ENCODE data around the gene FAM170B. TPM values are rescaled to one million over a fixed set of nuclear protein-coding genes. Genes with fewer than 3 reads are reported as not detected.

Gene FAM170B
- total RNA-seq, 1 experiment from 2014 or later = not detected

DNA sequence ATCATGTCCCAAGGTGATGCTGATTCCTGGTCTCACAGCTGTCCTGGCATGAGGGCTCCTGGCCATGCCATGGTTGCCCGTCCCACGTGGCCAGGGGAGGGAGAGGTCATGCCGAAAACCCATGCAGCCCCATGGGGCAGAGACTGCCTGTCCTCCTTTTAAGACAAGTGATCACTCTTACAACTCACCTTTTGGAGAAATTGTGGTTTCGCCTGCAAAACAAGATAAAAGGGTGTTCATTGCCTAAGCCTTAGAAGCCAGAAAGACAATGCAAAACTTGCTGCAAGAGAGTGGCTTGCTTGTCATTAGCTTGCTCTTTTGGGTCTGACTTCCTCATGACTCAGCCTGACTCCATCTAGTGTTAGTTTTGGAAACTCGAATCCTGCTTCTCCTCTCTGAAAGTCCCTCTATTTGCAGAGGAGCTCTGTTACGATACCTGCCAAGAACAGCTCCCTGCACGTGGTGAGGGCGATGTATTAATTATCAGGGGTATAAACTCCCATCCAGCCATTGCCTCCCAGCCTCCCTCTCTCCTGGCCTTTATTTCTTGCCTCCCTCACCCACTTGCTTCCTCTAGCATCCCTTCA lies 27.7 kb upstream of the FAM170B start:
- no peak for TF ChIP-seq TCF7L2 (IDR thresholded peaks at IDR 0.05; ENCODE audit: low read depth, low read length)
- TF ChIP-seq, protein P1, sequence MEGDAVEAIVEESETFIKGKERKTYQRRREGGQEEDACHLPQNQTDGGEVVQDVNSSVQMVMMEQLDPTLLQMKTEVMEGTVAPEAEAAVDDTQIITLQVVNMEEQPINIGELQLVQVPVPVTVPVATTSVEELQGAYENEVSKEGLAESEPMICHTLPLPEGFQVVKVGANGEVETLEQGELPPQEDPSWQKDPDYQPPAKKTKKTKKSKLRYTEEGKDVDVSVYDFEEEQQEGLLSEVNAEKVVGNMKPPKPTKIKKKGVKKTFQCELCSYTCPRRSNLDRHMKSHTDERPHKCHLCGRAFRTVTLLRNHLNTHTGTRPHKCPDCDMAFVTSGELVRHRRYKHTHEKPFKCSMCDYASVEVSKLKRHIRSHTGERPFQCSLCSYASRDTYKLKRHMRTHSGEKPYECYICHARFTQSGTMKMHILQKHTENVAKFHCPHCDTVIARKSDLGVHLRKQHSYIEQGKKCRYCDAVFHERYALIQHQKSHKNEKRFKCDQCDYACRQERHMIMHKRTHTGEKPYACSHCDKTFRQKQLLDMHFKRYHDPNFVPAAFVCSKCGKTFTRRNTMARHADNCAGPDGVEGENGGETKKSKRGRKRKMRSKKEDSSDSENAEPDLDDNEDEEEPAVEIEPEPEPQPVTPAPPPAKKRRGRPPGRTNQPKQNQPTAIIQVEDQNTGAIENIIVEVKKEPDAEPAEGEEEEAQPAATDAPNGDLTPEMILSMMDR (IDR thresholded peaks at IDR 0.05) = peak; percentile 41; the same call in 1 of the 2 replicates
- TF ChIP-seq, protein P2, sequence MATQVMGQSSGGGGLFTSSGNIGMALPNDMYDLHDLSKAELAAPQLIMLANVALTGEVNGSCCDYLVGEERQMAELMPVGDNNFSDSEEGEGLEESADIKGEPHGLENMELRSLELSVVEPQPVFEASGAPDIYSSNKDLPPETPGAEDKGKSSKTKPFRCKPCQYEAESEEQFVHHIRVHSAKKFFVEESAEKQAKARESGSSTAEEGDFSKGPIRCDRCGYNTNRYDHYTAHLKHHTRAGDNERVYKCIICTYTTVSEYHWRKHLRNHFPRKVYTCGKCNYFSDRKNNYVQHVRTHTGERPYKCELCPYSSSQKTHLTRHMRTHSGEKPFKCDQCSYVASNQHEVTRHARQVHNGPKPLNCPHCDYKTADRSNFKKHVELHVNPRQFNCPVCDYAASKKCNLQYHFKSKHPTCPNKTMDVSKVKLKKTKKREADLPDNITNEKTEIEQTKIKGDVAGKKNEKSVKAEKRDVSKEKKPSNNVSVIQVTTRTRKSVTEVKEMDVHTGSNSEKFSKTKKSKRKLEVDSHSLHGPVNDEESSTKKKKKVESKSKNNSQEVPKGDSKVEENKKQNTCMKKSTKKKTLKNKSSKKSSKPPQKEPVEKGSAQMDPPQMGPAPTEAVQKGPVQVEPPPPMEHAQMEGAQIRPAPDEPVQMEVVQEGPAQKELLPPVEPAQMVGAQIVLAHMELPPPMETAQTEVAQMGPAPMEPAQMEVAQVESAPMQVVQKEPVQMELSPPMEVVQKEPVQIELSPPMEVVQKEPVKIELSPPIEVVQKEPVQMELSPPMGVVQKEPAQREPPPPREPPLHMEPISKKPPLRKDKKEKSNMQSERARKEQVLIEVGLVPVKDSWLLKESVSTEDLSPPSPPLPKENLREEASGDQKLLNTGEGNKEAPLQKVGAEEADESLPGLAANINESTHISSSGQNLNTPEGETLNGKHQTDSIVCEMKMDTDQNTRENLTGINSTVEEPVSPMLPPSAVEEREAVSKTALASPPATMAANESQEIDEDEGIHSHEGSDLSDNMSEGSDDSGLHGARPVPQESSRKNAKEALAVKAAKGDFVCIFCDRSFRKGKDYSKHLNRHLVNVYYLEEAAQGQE (IDR thresholded peaks at IDR 0.05; ENCODE audit: insufficient read depth in 1 of 2, low read depth in 2 of 2, low read length in 1 of 2) = no peak
- CTCF ChIA-PET = interaction anchor here (0.7 to 1.7 kb wide), 2 partner anchors 48 to 503 kb away, joined by 3 to 6 read pairs; no protein-coding TSS in a partner anchor
- no peak for DNase-seq (ENCODE audit: low read depth, low spot score)
- in situ Hi-C loops (cut with HindIII; ENCODE audit: low pct_unique_long_range_greater_than_20kb, low sequenced_read_pairs) = no loop called here
- H3K27me3 ChIP-seq (ENCODE audit: control insufficient read depth, insufficient read depth, low read length) = peaks cover 6% of the 10 kb centered on the region
- intact Hi-C loops (cut with micrococcal nuclease; ENCODE audit: unreplicated experiment) = loop anchor here (5.0 kb wide), 2 partner anchors 179 to 504 kb away; no protein-coding TSS in a partner anchor
- POLR2A ChIA-PET = no interaction called here
- no peak; the same call in 1 of the 2 replicates for ATAC-seq
- no TSS peak for BruUV-seq (replicated peaks)
- H3K36me3 ChIP-seq (ENCODE audit: control insufficient read depth, insufficient read depth, low read length) = no peaks in the 10 kb centered on the region
- H3K4me1 ChIP-seq (ENCODE audit: control insufficient read depth, insufficient read depth, low read length) = no peaks in the 10 kb centered on the region
- H3K4me3 ChIP-seq (ENCODE audit: low read depth in 2 of 2, low read length in 2 of 2) = no peak overlapping the region
- no peaks in the 10 kb centered on the region for H3K9me3 ChIP-seq (ENCODE audit: control insufficient read depth, insufficient read depth, low read depth, low read length)
- no peak overlapping the region for H3K27ac ChIP-seq (ENCODE audit: low read length)

DNA sequence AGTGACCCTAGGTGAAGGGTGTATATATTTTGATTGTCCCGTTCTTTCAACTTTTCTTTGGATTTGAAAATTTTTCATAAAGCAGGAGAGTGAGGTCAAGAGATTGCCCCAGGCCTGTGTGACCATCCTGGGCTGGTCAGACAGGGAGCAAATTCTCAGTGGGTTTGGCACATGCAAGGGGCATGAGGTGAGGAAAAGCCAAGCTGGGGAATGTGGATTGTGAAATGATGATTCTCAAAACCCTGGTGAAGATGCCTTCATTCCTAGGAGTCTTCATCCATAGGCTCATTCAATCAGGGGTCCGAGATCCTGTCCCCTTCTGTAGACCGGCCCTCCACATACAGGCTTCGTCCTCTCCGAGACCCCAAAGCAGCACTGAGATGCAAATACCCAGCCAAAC lies 27.0 kb upstream of the FAM170B start:
- H3K9me3 ChIP-seq (ENCODE audit: control insufficient read depth, insufficient read depth, low read depth, low read length) = no peaks in the 10 kb centered on the region
- no peak overlapping the region for H3K4me3 ChIP-seq (ENCODE audit: low read depth in 2 of 2, low read length in 2 of 2)
- intact Hi-C loops (cut with micrococcal nuclease; ENCODE audit: unreplicated experiment) (loop anchor here (5.0 kb wide), 2 partner anchors 179 to 504 kb away; no protein-coding TSS in a partner anchor), in situ Hi-C loops (cut with HindIII; ENCODE audit: low pct_unique_long_range_greater_than_20kb, low sequenced_read_pairs) (no loop called here)
- no TSS peak for BruUV-seq (replicated peaks)
- ChIA-PET POLR2A (no interaction called here), CTCF (interaction anchor here (0.7 to 1.7 kb wide), 2 partner anchors 47 to 503 kb away, joined by 3 to 6 read pairs; no protein-coding TSS in a partner anchor)
- H3K36me3 ChIP-seq (ENCODE audit: control insufficient read depth, insufficient read depth, low read length) = no peaks in the 10 kb centered on the region
- TF ChIP-seq, protein P2 (IDR thresholded peaks at IDR 0.05; ENCODE audit: insufficient read depth in 1 of 2, low read depth in 2 of 2, low read length in 1 of 2) = no peak
- H3K27me3 ChIP-seq (ENCODE audit: control insufficient read depth, insufficient read depth, low read length) = peaks cover 9% of the 10 kb centered on the region
- ATAC-seq (no peak), DNase-seq (ENCODE audit: low read depth, low spot score) (no peak)
- no peaks in the 10 kb centered on the region for H3K4me1 ChIP-seq (ENCODE audit: control insufficient read depth, insufficient read depth, low read length)
- H3K27ac ChIP-seq (ENCODE audit: low read length) = no peak overlapping the region
